KMS-11 (cell line): Measurements from ENCODE around the gene CACNG4.

Experiments used
- H2AFZ ChIP-seq: fragments of 200-600 bp; sonication (generic); 2 replicates; pipeline ENCODE4 v1.6.1; 2016; ENCODE audit warnings: antibody characterized with exemption, mixed run types, low read depth
- H3K27ac ChIP-seq: fragments of 200-600 bp; sonication (generic); 2 replicates; pipeline ENCODE4 v1.6.1; 2016; ENCODE audit warnings: mild to moderate bottlenecking, mixed run types
- H3K27me3 ChIP-seq: fragments of 200-600 bp; sonication (generic); 2 replicates; pipeline ENCODE4 v1.6.1; 2017; ENCODE audit warnings: mild to moderate bottlenecking, low read depth, mixed run types, moderate library complexity; ENCODE audit not compliant: insufficient read depth
- H3K36me3 ChIP-seq: fragments of 200-600 bp; sonication (generic); 2 replicates; pipeline ENCODE4 v1.6.1; 2017; ENCODE audit warnings: mild to moderate bottlenecking, mixed run types; ENCODE audit not compliant: insufficient read depth
- H3K4me1 ChIP-seq: fragments of 200-600 bp; sonication (generic); 2 replicates; pipeline ENCODE4 v1.6.1; 2016; ENCODE audit warnings: mild to moderate bottlenecking, low read depth, mixed run types; ENCODE audit not compliant: poor library complexity, severe bottlenecking
- H3K4me2 ChIP-seq: fragments of 200-600 bp; sonication (generic); 2 replicates; pipeline ENCODE4 v1.7.0; 2016; ENCODE audit warnings: mild to moderate bottlenecking, mixed run types
- H3K4me3 ChIP-seq: fragments of 200-600 bp; sonication (generic); IDR thresholded peaks from 2 replicates; pipeline ENCODE4 v1.6.1; 2017; ENCODE audit warnings: low read depth, low read length, mixed read lengths; ENCODE audit not compliant: insufficient read depth
- H3K79me2 ChIP-seq: fragments of 200-600 bp; sonication (generic); 2 replicates; pipeline ENCODE4 v1.6.1; 2016; ENCODE audit warnings: low read depth, mixed run types; ENCODE audit not compliant: insufficient read depth
- H3K9ac ChIP-seq: fragments of 200-600 bp; sonication (generic); 2 replicates; pipeline ENCODE4 v1.6.1; 2016; ENCODE audit warnings: mild to moderate bottlenecking, mixed run types
- H4K20me1 ChIP-seq: fragments of 200-600 bp; sonication (generic); 2 replicates; pipeline ENCODE4 v1.6.1; 2016; ENCODE audit warnings: mild to moderate bottlenecking, mixed run types; ENCODE audit not compliant: insufficient read depth
- CTCF ChIP-seq: fragments of 200-600 bp; sonication (generic); conservative IDR thresholded peaks from 2 replicates; pipeline ENCODE4 v1.6.1; 2017; ENCODE audit warnings: low read depth, mild to moderate bottlenecking, antibody characterized with exemption, low read length, moderate library complexity, mixed read lengths

Gene CACNG4

GRCh38 chr17:67004181-67004580, 39.7 kb downstream of the CACNG4 start:
- Histone ChIP-seq H3K4me2 (no peak overlapping the region), H2AFZ (no peak overlapping the region), H3K36me3 (no peaks in the 10 kb centered on the region), H3K79me2 (no peaks in the 10 kb centered on the region), H3K4me3 (no peak overlapping the region), H3K27ac (no peak overlapping the region), H4K20me1 (no peaks in the 10 kb centered on the region), H3K4me1 (no peaks in the 10 kb centered on the region), H3K9ac (no peak overlapping the region), H3K27me3 (no peaks in the 10 kb centered on the region)
- TF ChIP-seq CTCF: no peak

GRCh38 chr17:67007266-67007665, 42.8 kb downstream of the CACNG4 start:
- no peak overlapping the region for H3K4me3 ChIP-seq

GRCh38 chr17:67008101-67008500, 43.6 kb downstream of the CACNG4 start:
- H3K4me2 ChIP-seq: no peak overlapping the region
- H3K9ac ChIP-seq: no peak overlapping the region
- H3K79me2 ChIP-seq: no peaks in the 10 kb centered on the region
- no peaks in the 10 kb centered on the region for H3K27me3 ChIP-seq
- TF ChIP-seq CTCF: no peak
- H3K27ac ChIP-seq: no peak overlapping the region
- H4K20me1 ChIP-seq: no peaks in the 10 kb centered on the region
- H3K4me3 ChIP-seq: no peak overlapping the region
- no peaks in the 10 kb centered on the region for H3K4me1 ChIP-seq
- no peaks in the 10 kb centered on the region for H3K36me3 ChIP-seq
- H2AFZ ChIP-seq: no peak overlapping the region

More at GRCh38 chr17:67007266-67007665, 42.8 kb downstream of the CACNG4 start:
- H4K20me1 ChIP-seq: no peaks in the 10 kb centered on the region
- no peaks in the 10 kb centered on the region for H3K4me1 ChIP-seq
- H2AFZ ChIP-seq: no peak overlapping the region
- H3K4me2 ChIP-seq: no peak overlapping the region
- no peak overlapping the region for H3K9ac ChIP-seq
- H3K27me3 ChIP-seq: no peaks in the 10 kb centered on the region
- H3K79me2 ChIP-seq: no peaks in the 10 kb centered on the region
- no peaks in the 10 kb centered on the region for H3K36me3 ChIP-seq
- H3K27ac ChIP-seq: no peak overlapping the region
- no peak for TF ChIP-seq CTCF

GRCh38 chr17:67011527-67012175, 47.1 kb downstream of the CACNG4 start:
- no peaks in the 10 kb centered on the region for H3K4me1 ChIP-seq
- H3K79me2 ChIP-seq: no peaks in the 10 kb centered on the region
- H3K4me2 ChIP-seq: no peak overlapping the region

More at GRCh38 chr17:67011527-67012175, 47.1 kb downstream of the CACNG4 start:
- Histone ChIP-seq H3K4me3 (no peak overlapping the region), H2AFZ (no peak overlapping the region), H3K36me3 (no peaks in the 10 kb centered on the region), H3K27me3 (no peaks in the 10 kb centered on the region), H3K9ac (no peak overlapping the region), H3K27ac (no peak overlapping the region), H4K20me1 (no peaks in the 10 kb centered on the region)
- TF ChIP-seq CTCF: no peak
